H1 (cell line): ENCODE measurements around the gene TTC38.

Experiments
- BACH1 ChIP-seq: IDR thresholded peaks from 2 replicates; pipeline ENCODE4 v1.6.1; 2012; ENCODE audit warnings: low read length, improper control_type of control experiment
- CTCF ChIP-seq, 3 experiments: IDR thresholded peaks; 1 replicate in 2 of 3; 2 replicates in 1 of 3; pipeline versions ENCODE4 v1.5.1 to v1.6.1; 2011; ENCODE audit warnings: low read length in 3 of 3, mild to moderate bottlenecking in 3 of 3, inconsistent platforms in 2 of 3, low read depth in 1 of 3, moderate library complexity in 1 of 3; ENCODE audit not compliant: insufficient read depth in 1 of 3; ENCODE audit errors: control extremely low read depth in 1 of 3
- EGR1 ChIP-seq: IDR thresholded peaks from 2 replicates; pipeline ENCODE4 v1.6.1; 2011; ENCODE audit warnings: low read depth, low read length, borderline replicate concordance
- GABPA ChIP-seq: IDR thresholded peaks from 2 replicates; pipeline ENCODE4 v1.6.1; 2011; ENCODE audit warnings: mild to moderate bottlenecking, low read length, moderate library complexity, borderline replicate concordance; ENCODE audit not compliant: insufficient read depth
- JUND ChIP-seq: IDR thresholded peaks from 2 replicates; pipeline ENCODE4 v1.6.1; 2011; ENCODE audit warnings: mild to moderate bottlenecking, improper control_type of control experiment, low read length
- MAFK ChIP-seq: IDR thresholded peaks from 2 replicates; pipeline ENCODE4 v1.6.1; 2012; ENCODE audit warnings: low read depth, mild to moderate bottlenecking, improper control_type of control experiment, low read length
- PHF8 ChIP-seq: fragments of 200-600 bp; sonication (generic); conservative IDR thresholded peaks from 2 replicates; pipeline ENCODE4 v1.7.1; 2012; ENCODE audit warnings: low read depth, mild to moderate bottlenecking, inconsistent platforms, low read length, moderate library complexity
- POLR2A ChIP-seq, 2 experiments: IDR thresholded peaks; 1 replicate in 1 of 2; 2 replicates in 1 of 2; pipeline ENCODE4 v1.6.1; 2011; ENCODE audit warnings: low read depth in 2 of 2, low read length in 2 of 2, mild to moderate bottlenecking in 2 of 2; ENCODE audit errors: control extremely low read depth in 1 of 2
- POLR2AphosphoS5 ChIP-seq: IDR thresholded peaks from 2 replicates; pipeline ENCODE4 v1.6.1; 2011; ENCODE audit warnings: low read depth, low read length
- RAD21 ChIP-seq, 2 experiments: IDR thresholded peaks in 1 of 2; conservative IDR thresholded peaks in 1 of 2; 2 replicates each; pipeline ENCODE4 v1.6.1; 2011; ENCODE audit warnings: low read depth in 2 of 2, low read length in 2 of 2, improper control_type of control experiment in 1 of 2, inconsistent platforms in 1 of 2, mild to moderate bottlenecking in 1 of 2, moderate library complexity in 1 of 2
- SP1 ChIP-seq: IDR thresholded peaks from 2 replicates; pipeline ENCODE4 v1.6.1; 2011; ENCODE audit warnings: low read depth, low read length
- SUZ12 ChIP-seq: fragments of 200-600 bp; sonication (generic); IDR thresholded peaks from 2 replicates; pipeline ENCODE4 v1.6.1; 2012; ENCODE audit warnings: mild to moderate bottlenecking, inconsistent platforms, low read length, moderate library complexity, mixed read lengths

GRCh38 chr22:46329616-46330015, 61.8 kb downstream of the TTC38 start:
- TF ChIP-seq BACH1 (no peak), EGR1 (no peak), SUZ12 (no peak), POLR2AphosphoS5 (no peak), CTCF (IDR thresholded peaks at IDR 0.05; ENCODE audit: control extremely low read depth in 1 of 3, insufficient read depth in 1 of 3, low read depth in 1 of 3, low read length in 3 of 3) (no peak), POLR2A (IDR thresholded peaks at IDR 0.05; ENCODE audit: control extremely low read depth in 1 of 2, low read depth in 2 of 2, low read length in 2 of 2) (no peak), MAFK (no peak), GABPA (no peak), PHF8 (no peak), SP1 (no peak), RAD21 (IDR thresholded peaks at IDR 0.05 in 1 of 2, conservative IDR thresholded peaks at IDR 0.05 in 1 of 2; ENCODE audit: low read depth in 2 of 2, low read length in 2 of 2) (no peak), JUND (no peak)
